ENCODE measurements around the gene MEIOB. TPM values are rescaled to one million over a fixed set of nuclear protein-coding genes. Genes with fewer than 3 reads are reported as not detected.

Gene MEIOB
- total RNA-seq, 2 experiments from 2014 or later: not detected

DNA sequence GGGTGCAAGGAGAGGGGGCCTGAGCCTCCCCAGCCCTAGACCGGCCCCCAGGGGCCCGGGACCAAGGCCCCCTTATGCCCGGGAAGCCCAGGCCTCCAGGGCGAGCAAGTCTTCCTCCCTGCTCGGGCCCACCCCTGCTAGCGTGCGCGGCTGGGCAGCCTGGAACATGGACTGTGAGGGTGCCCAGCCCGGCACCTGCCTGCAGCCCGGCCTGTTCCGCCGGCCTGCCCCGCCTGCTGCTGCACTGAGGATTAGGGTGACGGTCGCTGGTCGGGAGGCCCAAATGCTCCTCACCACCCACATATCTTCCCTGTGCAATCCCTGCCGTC lies 40.2 kb upstream of the MEIOB start:
- ChIA-PET POLR2A (no interaction called here), CTCF (no interaction called here)
- Mint-ChIP-seq H3K9me3 (no peaks in the 10 kb centered on the region), H3K4me1 (ENCODE audit: low read depth) (no peaks in the 10 kb centered on the region), H3K4me3 (no peak overlapping the region), H3K27me3 (peaks cover 30% of the 10 kb centered on the region), H3K36me3 (ENCODE audit: low read depth) (no peaks in the 10 kb centered on the region), H3K27ac (no peak overlapping the region)
- TF ChIP-seq CTCF (IDR thresholded peaks at IDR 0.05): no peak
- peaks cover 13 to 38% of the 10 kb centered on the region in 2 experiments for H3K27me3 ChIP-seq (ENCODE audit: control insufficient read depth in 1 of 2, insufficient read depth in 2 of 2, low read length in 2 of 2)
- H3K9me3 ChIP-seq (ENCODE audit: control insufficient read depth in 1 of 2, insufficient read depth in 1 of 2, low read length in 2 of 2): peaks cover 0 to 5% of the 10 kb centered on the region in 2 experiments
- no peaks in the 10 kb centered on the region for H3K36me3 ChIP-seq (ENCODE audit: insufficient read depth, low read length)
- no peak overlapping the region for H3K27ac ChIP-seq (ENCODE audit: low read depth in 1 of 2, low read length in 2 of 2)
- no peak overlapping the region for H3K4me3 ChIP-seq (ENCODE audit: low read length)
- DNase-seq (no peak), ATAC-seq (ENCODE audit: poor library complexity) (no peak)
- no peaks in the 10 kb centered on the region for H3K4me1 ChIP-seq (ENCODE audit: insufficient read depth, low read length)
- intact Hi-C loops (cut with DNase I, micrococcal nuclease): no loop called here

DNA sequence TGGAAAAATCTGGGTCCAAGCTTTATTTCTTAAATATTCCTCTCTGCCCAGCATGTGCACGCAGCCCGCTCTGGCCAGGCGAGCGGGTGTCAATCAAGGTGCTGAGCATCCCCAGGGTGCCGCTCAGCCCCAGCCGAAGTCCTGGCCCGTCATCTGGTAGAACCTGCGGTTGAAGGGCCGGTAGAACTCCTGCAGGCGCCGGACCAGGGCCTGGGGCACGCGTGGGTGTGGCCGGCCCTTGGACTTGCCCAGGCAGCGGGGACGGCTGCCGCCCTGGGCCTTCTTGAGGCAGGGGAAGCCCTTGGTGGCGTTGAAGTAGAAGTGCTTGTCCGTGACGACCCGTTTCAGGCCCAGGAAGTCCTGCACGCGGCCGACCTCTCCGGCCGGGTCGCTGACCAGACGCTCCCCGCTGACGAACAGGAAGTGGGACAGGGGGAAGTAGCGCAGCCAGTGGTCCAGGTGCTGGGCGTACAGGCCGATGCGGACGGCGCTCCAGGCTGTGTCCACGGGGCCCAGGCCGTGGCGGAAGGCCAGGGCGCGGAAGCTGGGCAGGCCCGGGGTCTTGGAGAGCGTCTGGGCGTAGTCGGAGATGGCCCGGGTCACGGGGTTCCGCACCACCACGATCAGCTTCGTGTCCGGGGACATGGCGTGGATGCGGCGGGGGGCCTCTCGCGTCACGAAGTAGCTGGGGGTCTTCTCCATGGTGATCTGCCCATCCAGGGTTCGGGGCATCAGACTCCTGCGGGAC lies 39.7 kb upstream of the MEIOB start:
- no peak overlapping the region for H3K27ac Mint-ChIP-seq
- CTCF ChIA-PET: no interaction called here
- peak in 1 of 14 experiments; percentile 15 for DNase-seq
- H3K27me3 Mint-ChIP-seq: peaks cover 25% of the 10 kb centered on the region
- Histone ChIP-seq H3K9me3 (ENCODE audit: control insufficient read depth in 1 of 2, insufficient read depth in 1 of 2, low read length in 2 of 2) (peaks cover 0 to 3% of the 10 kb centered on the region in 2 experiments), H3K27ac (ENCODE audit: low read depth in 1 of 2, low read length in 2 of 2) (no peak overlapping the region), H3K4me3 (ENCODE audit: low read length) (no peak overlapping the region), H3K27me3 (ENCODE audit: control insufficient read depth in 1 of 2, insufficient read depth in 2 of 2, low read length in 2 of 2) (peaks cover 10 to 33% of the 10 kb centered on the region in 2 experiments), H3K36me3 (ENCODE audit: insufficient read depth, low read length) (no peaks in the 10 kb centered on the region), H3K4me1 (ENCODE audit: insufficient read depth, low read length) (no peaks in the 10 kb centered on the region)
- TF ChIP-seq CTCF (IDR thresholded peaks at IDR 0.05): no peak
- intact Hi-C loops (cut with DNase I, micrococcal nuclease): no loop called here
- POLR2A ChIA-PET: no interaction called here
- no peak for ATAC-seq (ENCODE audit: poor library complexity)
- no peaks in the 10 kb centered on the region for H3K4me1 Mint-ChIP-seq (ENCODE audit: low read depth)
- H3K9me3 Mint-ChIP-seq: no peaks in the 10 kb centered on the region
- H3K36me3 Mint-ChIP-seq (ENCODE audit: low read depth): no peaks in the 10 kb centered on the region
- no peak overlapping the region for H3K4me3 Mint-ChIP-seq

DNA sequence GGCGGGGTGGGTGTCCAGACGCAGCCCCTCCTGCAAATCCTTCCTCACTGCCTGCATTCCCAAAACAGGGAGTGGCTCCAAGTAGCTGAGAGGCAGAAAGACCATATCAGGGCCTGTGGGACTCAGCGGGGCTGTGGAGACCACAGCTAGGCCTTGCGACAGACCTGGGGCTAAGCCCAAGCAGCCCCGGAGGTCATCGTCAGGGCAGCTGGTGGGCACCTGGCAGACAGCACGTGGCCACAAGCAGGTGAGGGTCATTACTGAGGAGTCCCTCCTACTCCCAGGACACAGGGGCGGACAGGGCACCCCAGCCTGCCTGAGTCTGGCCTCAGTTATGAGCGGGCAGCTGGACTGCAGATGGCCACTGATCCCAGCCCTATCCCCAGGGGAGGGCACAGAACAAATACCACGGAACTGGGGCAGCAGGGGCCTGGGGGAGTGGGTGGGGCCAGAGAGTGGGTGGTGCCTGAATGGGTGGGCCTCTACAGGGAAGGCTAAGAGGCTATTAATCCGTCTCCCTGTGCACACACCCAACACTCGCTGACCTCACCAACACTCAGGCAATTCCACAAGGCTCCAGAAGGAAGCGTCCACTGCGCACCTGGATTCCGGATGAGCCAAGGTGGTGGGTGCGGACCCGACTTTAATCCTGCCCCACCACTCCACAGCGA lies 37.7 kb upstream of the MEIOB start:
- CTCF ChIA-PET: no interaction called here
- POLR2A ChIA-PET: no interaction called here

More for the DNA sequence above, 37.7 kb upstream of the MEIOB start:
- no peak for TF ChIP-seq CTCF (IDR thresholded peaks at IDR 0.05)
- intact Hi-C loops (cut with DNase I, micrococcal nuclease): no loop called here
- Histone ChIP-seq H3K27ac (ENCODE audit: low read depth in 1 of 2, low read length in 2 of 2) (no peak overlapping the region), H3K4me1 (ENCODE audit: insufficient read depth, low read length) (no peaks in the 10 kb centered on the region), H3K27me3 (ENCODE audit: control insufficient read depth in 1 of 2, insufficient read depth in 2 of 2, low read length in 2 of 2) (peaks cover 4 to 26% of the 10 kb centered on the region in 2 experiments), H3K9me3 (ENCODE audit: control insufficient read depth in 1 of 2, insufficient read depth in 1 of 2, low read length in 2 of 2) (no peaks in the 10 kb centered on the region), H3K4me3 (ENCODE audit: low read length) (no peak overlapping the region), H3K36me3 (ENCODE audit: insufficient read depth, low read length) (no peaks in the 10 kb centered on the region)
- Mint-ChIP-seq H3K27ac (no peak overlapping the region), H3K4me3 (no peak overlapping the region), H3K36me3 (ENCODE audit: low read depth) (no peaks in the 10 kb centered on the region), H3K27me3 (peaks cover 11% of the 10 kb centered on the region), H3K4me1 (ENCODE audit: low read depth) (no peaks in the 10 kb centered on the region), H3K9me3 (no peaks in the 10 kb centered on the region)
- DNase-seq (no peak), ATAC-seq (ENCODE audit: poor library complexity) (no peak)

Measured in CD4-positive, alpha-beta T cell (primary cell).